GM12891 (cell line): ENCODE results near the gene CALN1.

Experiments
- DNase-seq: peaks from one replicate; pipeline ENCODE4 v3.0.0; 2011; ENCODE audit warnings: low spot score; ENCODE audit not compliant: insufficient read length
- FAIRE-seq: peaks from 2 replicates; lab custom pipeline; 2011; peaks lifted over from hg19 to GRCh38; lab: Jason Lieb, UNC
- PAX5 ChIP-seq: IDR thresholded peaks from 2 replicates; pipeline ENCODE4 v1.6.1; 2011; ENCODE audit warnings: low read length, moderate library complexity, mild to moderate bottlenecking; ENCODE audit not compliant: insufficient read depth, severe bottlenecking
- POLR2A ChIP-seq: IDR thresholded peaks from 2 replicates; pipeline ENCODE4 v1.6.1; 2011; ENCODE audit warnings: low read depth, low read length, control low read depth
- POLR2AphosphoS5 ChIP-seq: IDR thresholded peaks from 2 replicates; pipeline ENCODE4 v1.6.1; 2011; ENCODE audit warnings: low read depth, low read length, control low read depth
- POU2F2 ChIP-seq: IDR thresholded peaks from 2 replicates; pipeline ENCODE4 v1.6.1; 2011; ENCODE audit warnings: low read depth, mild to moderate bottlenecking, control low read depth, low read length, moderate library complexity
- SPI1 ChIP-seq: IDR thresholded peaks from 2 replicates; pipeline ENCODE4 v1.6.1; 2011; ENCODE audit warnings: low read depth, low read length, control low read depth
- TAF1 ChIP-seq: IDR thresholded peaks from 2 replicates; pipeline ENCODE4 v1.6.1; 2011; ENCODE audit warnings: low read depth, low read length, control low read depth

The CALN1 gene

GRCh38 chr7:72028267-72028666 lies 383.9 kb downstream of the CALN1 start:
- FAIRE-seq, result no peak
- DNase-seq, result no peak
- no peak for TF ChIP-seq POU2F2
- no peak for TF ChIP-seq POLR2A
- TF ChIP-seq TAF1, result no peak
- no peak for TF ChIP-seq SPI1
- no peak for TF ChIP-seq POLR2AphosphoS5
- no peak for TF ChIP-seq PAX5

GRCh38 chr7:72025381-72025960 lies 386.7 kb downstream of the CALN1 start:
- TF ChIP-seq POU2F2, result no peak
- no peak for TF ChIP-seq TAF1
- no peak for TF ChIP-seq SPI1
- TF ChIP-seq POLR2AphosphoS5, result no peak
- TF ChIP-seq POLR2A, result no peak
- TF ChIP-seq PAX5, result no peak
- DNase-seq (no peak), FAIRE-seq (no peak)

- DNase-seq (no peak), FAIRE-seq (no peak)
- TF ChIP-seq POLR2A (no peak), TAF1 (no peak), POU2F2 (no peak), POLR2AphosphoS5 (no peak), SPI1 (no peak), PAX5 (no peak)
Observed at GRCh38 chr7:72023926-72024325, 388.2 kb downstream of the CALN1 start.

- TF ChIP-seq PAX5, result no peak
- no peak for TF ChIP-seq SPI1
- no peak for TF ChIP-seq POLR2AphosphoS5
- TF ChIP-seq TAF1, result no peak
- TF ChIP-seq POLR2A, result no peak
- TF ChIP-seq POU2F2, result no peak
- no peak for DNase-seq
- no peak for FAIRE-seq
Observed at GRCh38 chr7:72021716-72022115, 390.4 kb downstream of the CALN1 start.

GRCh38 chr7:72020311-72020710 lies 391.8 kb downstream of the CALN1 start:
- DNase-seq (no peak), FAIRE-seq (no peak)
- TF ChIP-seq PAX5 (no peak), POLR2A (no peak), POLR2AphosphoS5 (no peak), SPI1 (no peak), POU2F2 (no peak), TAF1 (no peak)

GRCh38 chr7:72019436-72019835 lies 392.7 kb downstream of the CALN1 start:
- FAIRE-seq (no peak), DNase-seq (no peak)
- TF ChIP-seq POLR2A (no peak), PAX5 (no peak), SPI1 (no peak), POU2F2 (no peak), TAF1 (no peak), POLR2AphosphoS5 (no peak)

GRCh38 chr7:72017756-72018155 lies 394.4 kb downstream of the CALN1 start:
- DNase-seq, result no peak
- no peak for FAIRE-seq
- no peak for TF ChIP-seq SPI1
- no peak for TF ChIP-seq POU2F2
- no peak for TF ChIP-seq POLR2A
- no peak for TF ChIP-seq TAF1
- TF ChIP-seq PAX5, result no peak
- no peak for TF ChIP-seq POLR2AphosphoS5

GRCh38 chr7:72016574-72016973 lies 395.6 kb downstream of the CALN1 start:
- FAIRE-seq (no peak), DNase-seq (no peak)
- no peak for TF ChIP-seq POU2F2
- no peak for TF ChIP-seq PAX5
- TF ChIP-seq POLR2AphosphoS5, result no peak
- TF ChIP-seq SPI1, result no peak

GRCh38 chr7:72015136-72015535 lies 397.0 kb downstream of the CALN1 start:
- no peak for DNase-seq

More at GRCh38 chr7:72015136-72015535, 397.0 kb downstream of the CALN1 start:
- no peak for FAIRE-seq
- TF ChIP-seq POU2F2, result no peak
- no peak for TF ChIP-seq POLR2A
- TF ChIP-seq SPI1, result no peak
- TF ChIP-seq POLR2AphosphoS5, result no peak
- TF ChIP-seq TAF1, result no peak
- TF ChIP-seq PAX5, result no peak
